Pancreas (tissue), 10 donors: ENCODE data around the gene FILIP1. TPM values are rescaled to one million over a fixed set of nuclear protein-coding genes. Genes with fewer than 3 reads are reported as not detected.

Source experiments
- ATAC-seq, 4 donors: fragments of 200-7000 bp; cut with Tn5 transposase; one replicate each; pipeline versions ENCODE4 v1.8.0 to v1.9.1; 2020; ENCODE audit warnings: mild to moderate bottlenecking in 4 of 4, moderate library complexity in 4 of 4
- DNase-seq, 6 donors: peaks; one replicate each; pipeline ENCODE4 v3.0.0-alpha.2; 2020
- FAIRE-seq: peaks from 2 replicates; lab custom pipeline; 2012; peaks lifted over from hg19 to GRCh38; lab: Jason Lieb, UNC
- H3K27ac ChIP-seq, 4 donors: fragments of 200-600 bp; sonication (generic); 1 replicate in 3 of 4; 2 replicates in 1 of 4; pipeline versions ENCODE4 v1.5.0 to v1.8.0; 2020
- H3K27me3 ChIP-seq, 4 donors: fragments of 200-600 bp; one replicate each; pipeline ENCODE4 v1.8.0; 2021
- H3K36me3 ChIP-seq, 3 donors: fragments of 200-600 bp; sonication (generic) in 1 of 3; one replicate each; pipeline versions ENCODE4 v1.5.0 to v1.8.0; 2020 to 2021
- H3K4me1 ChIP-seq, 3 donors: fragments of 200-600 bp; one replicate each; pipeline ENCODE4 v1.8.0; 2021
- H3K4me3 ChIP-seq, 4 donors: fragments of 200-600 bp; sonication (generic) in 2 of 4; one replicate each; pipeline versions ENCODE4 v1.5.0 to v1.8.0; 2020 to 2021
- H3K9me3 ChIP-seq, 4 donors: fragments of 200-600 bp; one replicate each; pipeline ENCODE4 v1.8.0; 2021
- CTCF ChIP-seq, 4 donors: fragments of 200-600 bp; sonication (generic) in 3 of 4; IDR thresholded peaks; one replicate each; pipeline versions ENCODE4 v1.5.0 to v1.8.0; 2021; ENCODE audit warnings: antibody characterized with exemption in 4 of 4
- WGBS, 2 donors: extraction: QIAGEN DNeasy Blood & Tissue Kit; methylation state at CpG; one replicate each; pipeline ENCODE4 v1.1.7; 2013; 5-methylcytosine and 5-hydroxymethylcytosine counted together
- intact Hi-C, 3 donors: fragments of 100-400 bp; cut with DNase I; formaldehyde crosslinking; loops; one replicate each; pipeline versions ENCODE4 v1.11.1 to v1.14.2; 2022
- polyA plus RNA-seq, 2 donors: library from polyadenylated mRNA; stranded (reverse); fragments of 200-250 nt; gene quantifications; one replicate each; pipeline ENCODE4 v1.2.3, GENCODE V29; 2013
- total RNA-seq, 6 donors: library from RNA; stranded (reverse); fragmentation: NEBNext Ultra II Directional in 4 of 6; extraction: Animal tissue kit (Norgen Biotek cat#: 25700) in 4 of 6; gene quantifications; one replicate each; pipeline versions ENCODE4 v1.2.1 to v1.2.4, GENCODE V29; 2021 to 2023
- donor health status: healthy with polysubstance abuse.
- donor health status: DM: no; HTN: no; CAD: no; lungs with moderate emphysema.
- donor health status: DM: no; HTN: no; CAD: no.
- donor health status: control.
- donor health status: control.
- donor health status: Bipolar disorder and iron deficiency.
- donor health status: DM: yes; HTN: yes; CAD: no.
- donor health status: DM: no; HTN: no; CAD: no.
- donor health status: DM: no; HTN: no; CAD: no.
- donor health status: DM: yes; HTN: yes; CAD: no.

Gene FILIP1
- total and polyA plus RNA-seq, 8 donors, result 0.33 to 3.6 (median 1.5) TPM

- FAIRE-seq (no peak), ATAC-seq (peak in 2 of 4 donors; percentile 25 to 31), DNase-seq (no peak)
- Histone ChIP-seq H3K9me3 (no peaks in the 10 kb centered on the region), H3K27ac (peak overlapping the region in 2 of 4 donors; percentile 53 to 79), H3K27me3 (no peaks in the 10 kb centered on the region), H3K4me3 (no peak overlapping the region), H3K36me3 (no peaks in the 10 kb centered on the region), H3K4me1 (peaks cover 12 to 38% (median 24%) of the 10 kb centered on the region in 3 donors)
- 61 to 68% methylated on average over 2 of the region's 2 CpGs for WGBS, 2 donors
- TF ChIP-seq CTCF (IDR thresholded peaks at IDR 0.05), result no peak
- intact Hi-C loops, result no loop called here
Observed at GRCh38 chr6:75292555-75292954, 201.0 kb downstream of the FILIP1 start.

- Histone ChIP-seq H3K4me1 (peaks cover 12 to 43% (median 26%) of the 10 kb centered on the region in 3 donors), H3K4me3 (no peak overlapping the region), H3K36me3 (no peaks in the 10 kb centered on the region), H3K9me3 (no peaks in the 10 kb centered on the region), H3K27ac (peak overlapping the region; percentile 13 to 79 (median 41)), H3K27me3 (no peaks in the 10 kb centered on the region)
- FAIRE-seq (peak; percentile 78), DNase-seq (no peak), ATAC-seq (peak; percentile 80 to 87 (median 84))
- intact Hi-C loops, result no loop called here
- 36 to 40% methylated on average over 1 of the region's 1 CpG for WGBS, 2 donors
- no peak for TF ChIP-seq CTCF (IDR thresholded peaks at IDR 0.05)
Observed at GRCh38 chr6:75291744-75292143, 201.9 kb downstream of the FILIP1 start.

DNA sequence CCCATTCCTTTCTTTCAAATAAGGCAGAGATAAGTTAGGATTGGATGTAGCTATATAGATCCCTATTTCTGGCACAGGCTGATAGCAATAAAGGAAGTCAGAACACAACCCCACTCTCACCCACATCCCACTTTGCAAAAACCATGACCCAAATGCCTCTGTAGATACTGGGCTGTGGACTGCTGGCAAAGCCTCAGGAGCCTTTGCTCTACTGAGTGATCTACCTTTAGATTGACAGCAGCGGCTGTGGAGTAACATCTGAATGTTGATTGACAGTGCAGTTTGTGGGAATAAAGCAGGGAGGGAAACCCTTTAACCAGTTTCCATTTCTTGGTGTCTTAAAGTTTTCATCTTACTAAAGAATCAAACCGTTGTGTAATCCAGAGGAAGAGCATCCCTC, 202.3 kb downstream of the FILIP1 start:
- DNase-seq (no peak), FAIRE-seq (no peak), ATAC-seq (peak; percentile 49 to 73 (median 61))
- intact Hi-C loops, result no loop called here
- H3K4me1 ChIP-seq, result peaks cover 12 to 43% (median 27%) of the 10 kb centered on the region in 3 donors
- 33 to 45% methylated on average over 2 of the region's 2 CpGs for WGBS, 2 donors
- H3K36me3 ChIP-seq, result no peaks in the 10 kb centered on the region
- no peak for TF ChIP-seq CTCF (IDR thresholded peaks at IDR 0.05)
- no peaks in the 10 kb centered on the region for H3K9me3 ChIP-seq
- H3K27me3 ChIP-seq, result no peaks in the 10 kb centered on the region
- H3K4me3 ChIP-seq, result no peak overlapping the region
- H3K27ac ChIP-seq, result peak overlapping the region; percentile 13 to 79 (median 41)

DNA sequence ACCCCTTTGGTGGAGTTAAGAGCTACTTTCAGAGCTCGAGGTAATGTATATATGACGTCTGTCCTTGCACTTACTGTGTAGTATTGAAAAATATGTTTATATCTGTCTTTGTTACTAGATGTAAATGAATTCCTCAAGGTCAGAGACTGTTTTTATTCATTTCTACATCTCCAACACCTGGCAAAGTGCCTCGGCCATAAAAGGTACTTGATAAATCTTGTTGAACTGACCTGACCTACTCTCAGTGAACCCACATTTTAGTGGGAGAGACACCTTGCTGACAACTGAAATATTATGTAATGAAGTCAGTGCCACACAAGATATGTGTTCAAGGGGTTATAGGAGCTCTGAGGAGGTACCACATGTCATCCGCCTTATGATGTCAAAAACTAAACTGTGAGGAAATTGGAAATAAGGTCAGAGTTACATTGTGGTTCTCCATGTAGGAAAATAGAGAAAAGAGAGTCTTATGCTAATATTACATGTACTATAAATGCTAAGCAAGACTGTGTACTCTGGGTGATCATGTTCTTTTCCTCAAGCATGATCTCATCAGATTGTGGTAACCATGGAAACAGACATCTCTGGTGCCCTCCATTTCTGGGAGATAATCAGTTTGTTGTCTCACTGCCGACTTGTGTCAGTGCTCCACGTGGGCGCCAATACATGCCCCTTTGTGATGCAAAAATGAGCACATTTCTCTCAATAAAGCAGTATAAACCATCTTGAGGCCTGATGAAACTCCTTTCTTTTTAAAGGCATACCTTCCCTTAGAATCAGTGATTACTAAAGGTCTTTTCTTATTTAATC, 203.3 kb downstream of the FILIP1 start:
- DNase-seq (no peak), FAIRE-seq (no peak), ATAC-seq (no peak)
- Histone ChIP-seq H3K36me3 (no peaks in the 10 kb centered on the region), H3K27me3 (no peaks in the 10 kb centered on the region), H3K4me3 (no peak overlapping the region), H3K27ac (peak overlapping the region; percentile 4 to 79 (median 41)), H3K4me1 (peaks cover 12 to 49% (median 30%) of the 10 kb centered on the region in 3 donors), H3K9me3 (no peaks in the 10 kb centered on the region)
- TF ChIP-seq CTCF (IDR thresholded peaks at IDR 0.05), result no peak
- intact Hi-C loops, result no loop called here
- WGBS, 2 donors, result 41 to 46% methylated on average over 7 of the region's 7 CpGs

DNA sequence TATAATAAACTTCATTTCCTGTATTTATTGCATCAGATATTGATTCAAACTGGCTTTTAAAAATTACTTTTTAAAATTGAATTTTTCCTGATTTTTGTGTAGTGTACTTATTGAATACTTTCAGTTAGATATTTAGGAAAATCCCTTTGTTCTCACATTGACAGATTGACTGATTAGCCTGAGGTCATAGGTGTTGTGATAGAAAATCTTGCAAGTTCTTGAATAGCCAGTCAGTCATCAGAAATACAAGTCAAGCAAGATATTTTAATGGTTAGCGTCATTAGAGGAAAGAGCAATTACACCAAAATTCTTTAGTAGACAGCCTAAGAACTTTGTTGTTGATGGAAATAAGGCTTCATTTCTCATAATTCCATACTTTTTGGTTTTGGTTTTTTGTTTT, 205.6 kb downstream of the FILIP1 start:
- H3K27ac ChIP-seq, result peak overlapping the region in 1 of 4 donors; percentile 0
- H3K9me3 ChIP-seq, result no peaks in the 10 kb centered on the region
- TF ChIP-seq CTCF (IDR thresholded peaks at IDR 0.05), result no peak
- H3K4me3 ChIP-seq, result no peak overlapping the region
- no peak for ATAC-seq
- no peaks in the 10 kb centered on the region for H3K27me3 ChIP-seq
- H3K4me1 ChIP-seq, result peaks cover 12 to 49% (median 30%) of the 10 kb centered on the region in 3 donors
- H3K36me3 ChIP-seq, result no peaks in the 10 kb centered on the region
- 54 to 66% methylated on average over 1 of the region's 1 CpG for WGBS, 2 donors
- DNase-seq, result no peak
- FAIRE-seq, result no peak
- intact Hi-C loops, result no loop called here
